Endothelial cell of umbilical vein (primary cell): ENCODE data around the gene MDP1. TPM values are rescaled to one million over a fixed set of nuclear protein-coding genes. Genes with fewer than 3 reads are reported as not detected.

Experiments used
- BruUV-seq: library from RNA; stranded (reverse); fragments of 400-500 nt; replicated peaks from 2 replicates; lab custom pipeline; 2021; lab: Mats Ljungman, UMichigan
- CTCF ChIA-PET: fragments of 300-600, 350-600 bp; sonication (Branson Sonifier 250); formaldehyde crosslinking; loops from one replicate; lab custom pipeline; 2021; ENCODE audit warnings: antibody characterized with exemption, inconsistent platforms; lab: Charles Lee
- POLR2A ChIA-PET: fragments of 300-600, 350-600 bp; sonication (Branson Sonifier 250); formaldehyde crosslinking; loops from one replicate; lab custom pipeline; 2021; ENCODE audit warnings: antibody characterized with exemption, inconsistent platforms; lab: Charles Lee
- DNase-seq: peaks from one replicate; pipeline ENCODE4 v3.0.0-alpha.2; 2011; ENCODE audit warnings: low read depth, low spot score
- FAIRE-seq: peaks from 2 replicates; lab custom pipeline; 2011; peaks lifted over from hg19 to GRCh38; lab: Jason Lieb, UNC
- H2AFZ ChIP-seq: 2 replicates; pipeline ENCODE4 v1.6.0; 2012; ENCODE audit warnings: low read depth, low read length, control low read depth, inconsistent platforms
- H3K27ac ChIP-seq: 2 replicates; pipeline ENCODE4 v1.5.1; 2011; ENCODE audit warnings: low read depth, mild to moderate bottlenecking, control low read depth, low read length, moderate library complexity; ENCODE audit not compliant: insufficient read depth
- H3K27me3 ChIP-seq, 2 experiments: 2 replicates each; pipeline versions ENCODE4 v1.6.0 to v1.6.1; 2011; ENCODE audit warnings: low read length in 2 of 2, mixed read lengths in 1 of 2; ENCODE audit not compliant: control insufficient read depth in 2 of 2, insufficient read depth in 2 of 2
- H3K36me3 ChIP-seq, 2 experiments: 2 replicates in 1 of 2; 3 replicates in 1 of 2; pipeline ENCODE4 v1.5.1; 2011; ENCODE audit warnings: low read length in 2 of 2, mild to moderate bottlenecking in 1 of 2, moderate library complexity in 1 of 2; ENCODE audit not compliant: control insufficient read depth in 2 of 2, insufficient read depth in 2 of 2; ENCODE audit errors: extremely low read depth in 1 of 2
- H3K4me1 ChIP-seq: 3 replicates; pipeline ENCODE4 v1.5.1; 2011; ENCODE audit warnings: mild to moderate bottlenecking, low read length; ENCODE audit not compliant: control insufficient read depth, insufficient read depth; ENCODE audit errors: extremely low read depth
- H3K4me2 ChIP-seq: 2 replicates; pipeline ENCODE4 v1.6.1; 2011; ENCODE audit warnings: low read length, control low read depth, mixed read lengths; ENCODE audit not compliant: insufficient read depth
- H3K4me3 ChIP-seq, 3 experiments: fragments of 200-600 bp in 1 of 3; sonication (generic), shearing (Covaris generic) in 1 of 3; replicated peaks in 1 of 3; 2 replicates each; pipeline ENCODE4 v1.5.1; 2011 to 2016; ENCODE audit warnings: control low read depth in 3 of 3, low read length in 3 of 3, mild to moderate bottlenecking in 2 of 3, inconsistent platforms in 1 of 3, low read depth in 1 of 3, moderate library complexity in 1 of 3; ENCODE audit not compliant: insufficient read depth in 1 of 3
- H3K79me2 ChIP-seq: 2 replicates; pipeline ENCODE4 v1.6.0; 2012; ENCODE audit warnings: low read length, inconsistent platforms; ENCODE audit not compliant: control insufficient read depth, insufficient read depth
- H3K9ac ChIP-seq: replicated peaks from 2 replicates; pipeline ENCODE3; 2011; ENCODE audit warnings: low read length, control low read depth; ENCODE audit not compliant: insufficient read depth; ENCODE audit errors: extremely low read depth
- H3K9me1 ChIP-seq: replicated peaks from 3 replicates; pipeline ENCODE4 v1.6.0; 2011; ENCODE audit warnings: mild to moderate bottlenecking, low read length; ENCODE audit not compliant: control insufficient read depth, insufficient read depth; ENCODE audit errors: extremely low read depth
- H3K9me3 ChIP-seq: replicated peaks from 2 replicates; pipeline ENCODE4 v1.5.1; 2012; ENCODE audit warnings: low read length, inconsistent platforms; ENCODE audit not compliant: control insufficient read depth, insufficient read depth
- H4K20me1 ChIP-seq: replicated peaks from 2 replicates; pipeline ENCODE3; 2011; ENCODE audit warnings: mild to moderate bottlenecking, low read length; ENCODE audit not compliant: control insufficient read depth, insufficient read depth; ENCODE audit errors: extremely low read depth
- CTCF ChIP-seq, 2 donors: IDR thresholded peaks; 1 replicate in 1 of 2; 2 replicates in 1 of 2; pipeline ENCODE4 v1.5.1; 2011; ENCODE audit warnings: low read length in 2 of 2, mild to moderate bottlenecking in 2 of 2, moderate library complexity in 2 of 2, control low read depth in 1 of 2, inconsistent platforms in 1 of 2, low read depth in 1 of 2; ENCODE audit not compliant: insufficient read depth in 1 of 2; ENCODE audit errors: extremely low read depth in 1 of 2
- EZH2 ChIP-seq: IDR thresholded peaks from 2 replicates; pipeline ENCODE4 v1.6.1; 2012; ENCODE audit warnings: borderline replicate concordance, low read depth, mild to moderate bottlenecking, moderate library complexity, low read length, inconsistent platforms; ENCODE audit not compliant: severe bottlenecking
- FOS ChIP-seq: IDR thresholded peaks from 2 replicates; pipeline ENCODE4 v1.6.1; 2011; ENCODE audit warnings: mild to moderate bottlenecking, low read length, moderate library complexity, borderline replicate concordance; ENCODE audit not compliant: insufficient read depth
- GATA2 ChIP-seq: IDR thresholded peaks from 2 replicates; pipeline ENCODE4 v1.7.0; 2011; ENCODE audit warnings: low read depth, mild to moderate bottlenecking, moderate library complexity, mixed read lengths, low read length; ENCODE audit not compliant: insufficient read length, insufficient read depth
- JUN ChIP-seq: IDR thresholded peaks from 2 replicates; pipeline ENCODE4 v1.6.1; 2011; ENCODE audit warnings: borderline replicate concordance, low read depth; ENCODE audit not compliant: insufficient read length, insufficient read depth
- MYC ChIP-seq: IDR thresholded peaks from one replicate; pipeline ENCODE4 v1.6.1; 2011; ENCODE audit warnings: mild to moderate bottlenecking, low read depth, low read length
- POLR2A ChIP-seq: IDR thresholded peaks from 2 replicates; pipeline ENCODE4 v1.6.1; 2012; ENCODE audit warnings: low read depth, mild to moderate bottlenecking, control low read depth, low read length
- POLR2AphosphoS5 ChIP-seq: IDR thresholded peaks from 2 replicates; pipeline ENCODE4 v1.6.1; 2012; ENCODE audit warnings: low read depth, mild to moderate bottlenecking, control low read depth, low read length, moderate library complexity; ENCODE audit not compliant: insufficient read depth
- dilution Hi-C: fragments of 300-500 bp; cut with MboI; formaldehyde crosslinking; loops from one replicate; pipeline ENCODE4 v1.15.0; 2019; ENCODE audit warnings: low sequenced_read_pairs; ENCODE audit not compliant: extremely low pct_ligation_motif_present
- intact Hi-C: fragments of 100-400 bp; cut with micrococcal nuclease; formaldehyde crosslinking; loops from one replicate; pipeline ENCODE4 v1.10.0; 2022
- polyA plus RNA-seq, 4 experiments: library from polyadenylated mRNA; depleted of rRNA in 3 of 4; stranded (reverse) in 3 of 4; unstranded in 1 of 4; fragments of >200 nt; gene quantifications; 2 replicates each; pipeline versions ENCODE4 v1.2.1 to v1.2.3, GENCODE V29; 2011 to 2012; ENCODE audit warnings: missing spikeins in 1 of 4
- total RNA-seq: library from RNA; stranded (reverse); gene quantifications from 2 replicates; pipeline ENCODE4 v1.2.3, GENCODE V29; 2021
- TF ChIP-seq, protein P1 (sequence below): IDR thresholded peaks from 2 replicates; pipeline ENCODE4 v1.6.1; 2011; ENCODE audit not compliant: insufficient read depth, insufficient read length

MDP1 gene
- total and polyA plus RNA-seq, 2 donors (not counting 3 experiments of a cell fraction or from before 2014, with no cell fraction given), result 8.1 to 22.7 TPM

DNA sequence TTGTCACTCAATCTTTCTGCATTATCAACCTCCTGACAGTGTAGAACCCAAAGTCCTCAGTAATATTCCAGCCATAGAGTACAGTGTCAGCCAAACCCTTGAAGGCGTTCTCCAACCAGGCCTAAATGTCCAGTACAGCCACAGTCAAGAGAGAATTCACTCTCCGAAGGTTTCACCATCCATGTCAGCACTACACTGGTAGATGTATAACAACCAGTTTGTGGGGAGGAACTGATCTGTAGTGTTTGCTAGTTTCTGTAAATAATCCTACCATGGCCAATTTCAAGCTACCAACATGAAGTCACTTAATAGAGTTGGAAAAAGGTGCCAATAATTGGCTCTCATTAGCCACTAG lies 456 bp upstream of the MDP1 start:
- Histone ChIP-seq H3K27me3 (no peaks in the 10 kb centered on the region), H3K79me2 (peaks cover 25% of the 10 kb centered on the region), H4K20me1 (no peaks in the 10 kb centered on the region), H3K9me3 (no peaks in the 10 kb centered on the region), H2AFZ (no peak overlapping the region), H3K27ac (no peak overlapping the region), H3K9ac (no peak overlapping the region), H3K9me1 (no peaks in the 10 kb centered on the region), H3K4me2 (no peak overlapping the region), H3K4me3 (no peak overlapping the region), H3K36me3 (peaks cover 2 to 4% of the 10 kb centered on the region in 2 experiments), H3K4me1 (peaks cover 11% of the 10 kb centered on the region)
- no peak for DNase-seq
- intact Hi-C loops, result loop anchor here (1.0 to 5.0 kb wide), 5 partner anchors 26 to 215 kb away; partner anchors contain the start of genes RABGGTA and TINF2
- dilution Hi-C loops, result no loop called here
- ChIA-PET POLR2A (interaction anchor here (0.8 to 3.4 kb wide), 4 partner anchors 9 to 92 kb away, joined by 3 to 21 read pairs (median 6); partner anchors contain the start of genes CIDEB and TINF2), CTCF (interaction anchor here (0.8 to 4.9 kb wide), 24 partner anchors 8 to 158 kb away, joined by 3 to 71 read pairs (median 6); partner anchors contain the start of genes CIDEB, EMC9, GMPR2 and IPO4)
- BruUV-seq, result no TSS peak
- TF ChIP-seq GATA2, result no peak
- TF ChIP-seq POLR2AphosphoS5, result no peak
- no peak for FAIRE-seq

- FAIRE-seq (no peak), DNase-seq (no peak)
- dilution Hi-C loops, result no loop called here
- intact Hi-C loops, result loop anchor here (1.0 kb wide), 5 partner anchors 10 to 67 kb away; partner anchors contain the start of genes GMPR2, IRF9, NEDD8 and RNF31
- no peak for TF ChIP-seq MYC
- TF ChIP-seq, protein P1, sequence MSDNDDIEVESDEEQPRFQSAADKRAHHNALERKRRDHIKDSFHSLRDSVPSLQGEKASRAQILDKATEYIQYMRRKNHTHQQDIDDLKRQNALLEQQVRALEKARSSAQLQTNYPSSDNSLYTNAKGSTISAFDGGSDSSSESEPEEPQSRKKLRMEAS, result no peak
- no peak for TF ChIP-seq POLR2AphosphoS5
- TF ChIP-seq JUN, result no peak
- no peak for TF ChIP-seq CTCF (IDR thresholded peaks at IDR 0.05; ENCODE audit: extremely low read depth in 1 of 2, insufficient read depth in 1 of 2, low read depth in 1 of 2, low read length in 2 of 2)
- no peak for TF ChIP-seq GATA2
- no peak for TF ChIP-seq EZH2
- TF ChIP-seq POLR2A, result no peak
- TF ChIP-seq FOS, result no peak
- CTCF ChIA-PET, result interaction anchor here (0.7 to 4.9 kb wide), 11 partner anchors 11 to 218 kb away, joined by 3 to 71 read pairs (median 7); partner anchors contain the start of genes CIDEB, DHRS1, IPO4 and IRF9
- POLR2A ChIA-PET, result interaction anchor here (0.5 to 3.4 kb wide), 9 partner anchors 9 to 200 kb away, joined by 3 to 21 read pairs (median 5); partner anchors contain the start of genes GMPR2, IPO4, PSME2 and RNF31
- TSS peak; percentile 79 for BruUV-seq
- H3K9ac ChIP-seq, result peak overlapping the region; percentile 53
- no peaks in the 10 kb centered on the region for H4K20me1 ChIP-seq
- peak overlapping the region in 1 of 3 experiments; percentile 34 for H3K4me3 ChIP-seq
- peaks cover 4 to 14% of the 10 kb centered on the region in 2 experiments for H3K36me3 ChIP-seq
- peak overlapping the region; percentile 56 for H2AFZ ChIP-seq
- peaks cover 3% of the 10 kb centered on the region for H3K79me2 ChIP-seq
- H3K9me3 ChIP-seq, result no peaks in the 10 kb centered on the region
- no peaks in the 10 kb centered on the region for H3K27me3 ChIP-seq
- no peaks in the 10 kb centered on the region for H3K9me1 ChIP-seq
- peak overlapping the region; percentile 91 for H3K27ac ChIP-seq
- peaks cover 11% of the 10 kb centered on the region for H3K4me1 ChIP-seq
- H3K4me2 ChIP-seq, result peak overlapping the region; percentile 47
Measured at GRCh38 chr14:24213866-24214662, 1.8 kb downstream of the MDP1 start.
